Measurements from ENCODE around the gene PRKACG. TPM values are rescaled to one million over a fixed set of nuclear protein-coding genes. Genes with fewer than 3 reads are reported as not detected.
"Not testable (repeated sequence)": the region's sequence is repeated elsewhere in the genome, so short reads cannot be mapped to it uniquely, and the experiment has no call there.

PRKACG gene
- total RNA-seq, 1 donor from 2014 or later = not detected

GRCh38 chr9:68996462-68996861 lies 17.5 kb downstream of the PRKACG start:
- Mint-ChIP-seq H3K36me3 (ENCODE audit: low read depth) (peaks cover 3% of the 10 kb centered on the region), H3K9me3 (no peaks in the 10 kb centered on the region), H3K4me1 (peaks cover 3% of the 10 kb centered on the region), H3K27me3 (ENCODE audit: low read depth) (peaks cover 4% of the 10 kb centered on the region), H3K4me3 (no peak overlapping the region), H3K27ac (ENCODE audit: unreplicated experiment) (no peak overlapping the region)
- no peak for TF ChIP-seq CTCF (conservative IDR thresholded peaks at IDR 0.05)
- DNase-seq (ENCODE audit: low read depth, low spot score) = no peak

- no peak overlapping the region for H3K27ac Mint-ChIP-seq (ENCODE audit: unreplicated experiment)
- DNase-seq (ENCODE audit: low read depth, low spot score) = no peak
- H3K36me3 Mint-ChIP-seq (ENCODE audit: low read depth) = peaks cover 3% of the 10 kb centered on the region
Observed at GRCh38 chr9:68995776-68996175, 18.1 kb downstream of the PRKACG start.

DNA sequence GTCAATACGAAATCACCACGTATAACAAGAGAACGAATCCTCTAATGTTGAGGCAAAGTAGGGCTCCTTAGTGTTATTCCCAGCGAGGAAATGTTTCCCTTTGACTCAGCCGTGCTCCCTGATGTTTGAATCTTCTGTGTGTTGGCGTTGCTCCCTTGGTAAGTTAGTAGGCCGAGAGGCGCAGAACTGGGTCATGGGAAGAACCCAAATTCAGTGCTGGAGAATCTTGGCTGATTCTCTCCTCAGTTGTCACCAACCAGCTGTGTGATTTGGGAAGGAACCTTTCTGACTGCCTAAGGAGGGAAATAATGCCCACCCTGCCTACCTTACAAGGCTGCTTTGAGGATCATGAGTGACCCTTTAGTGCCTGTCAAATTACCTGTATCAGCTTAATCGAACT lies 22.5 kb downstream of the PRKACG start:
- Mint-ChIP-seq H3K4me1 (no peaks in the 10 kb centered on the region), H3K27me3 (ENCODE audit: low read depth) (peaks cover 2% of the 10 kb centered on the region), H3K36me3 (ENCODE audit: low read depth) (peaks cover 3% of the 10 kb centered on the region), H3K27ac (ENCODE audit: unreplicated experiment) (no peak overlapping the region), H3K4me3 (no peak overlapping the region), H3K9me3 (no peaks in the 10 kb centered on the region)
- TF ChIP-seq CTCF (conservative IDR thresholded peaks at IDR 0.05) = no peak
- no peak for DNase-seq (ENCODE audit: low read depth, low spot score)

More at GRCh38 chr9:68995776-68996175, 18.1 kb downstream of the PRKACG start:
- Mint-ChIP-seq H3K27me3 (ENCODE audit: low read depth) (peaks cover 2% of the 10 kb centered on the region), H3K4me3 (no peak overlapping the region), H3K9me3 (no peaks in the 10 kb centered on the region), H3K4me1 (peaks cover 3% of the 10 kb centered on the region)
- no peak for TF ChIP-seq CTCF (conservative IDR thresholded peaks at IDR 0.05)

GRCh38 chr9:68986949-68987348 lies 27.0 kb downstream of the PRKACG start:
- not testable (repeated sequence) for H3K9me3 Mint-ChIP-seq; H3K4me3 Mint-ChIP-seq; H3K27me3 Mint-ChIP-seq (ENCODE audit: low read depth); H3K27ac Mint-ChIP-seq (ENCODE audit: unreplicated experiment); H3K4me1 Mint-ChIP-seq; DNase-seq (ENCODE audit: low read depth, low spot score); H3K36me3 Mint-ChIP-seq (ENCODE audit: low read depth)

GRCh38 chr9:68983522-68984424 lies 30.1 kb downstream of the PRKACG start:
- no peak for DNase-seq (ENCODE audit: low read depth, low spot score)
- H3K36me3 Mint-ChIP-seq (ENCODE audit: low read depth) = no peaks in the 10 kb centered on the region
- H3K4me1 Mint-ChIP-seq = peaks cover 4% of the 10 kb centered on the region
- H3K9me3 Mint-ChIP-seq = no peaks in the 10 kb centered on the region
- H3K27ac Mint-ChIP-seq (ENCODE audit: unreplicated experiment) = no peak overlapping the region
- no peaks in the 10 kb centered on the region for H3K27me3 Mint-ChIP-seq (ENCODE audit: low read depth)
- H3K4me3 Mint-ChIP-seq = no peak overlapping the region
- no peak for TF ChIP-seq CTCF (conservative IDR thresholded peaks at IDR 0.05)

- Mint-ChIP-seq H3K27me3 (ENCODE audit: low read depth) (no peaks in the 10 kb centered on the region), H3K27ac (ENCODE audit: unreplicated experiment) (no peak overlapping the region), H3K4me1 (peaks cover 4% of the 10 kb centered on the region), H3K9me3 (no peaks in the 10 kb centered on the region), H3K36me3 (ENCODE audit: low read depth) (peaks cover 2% of the 10 kb centered on the region), H3K4me3 (no peak overlapping the region)
- no peak for TF ChIP-seq CTCF (conservative IDR thresholded peaks at IDR 0.05)
- DNase-seq (ENCODE audit: low read depth, low spot score) = no peak
Observed at GRCh38 chr9:68983008-68983411, 30.9 kb downstream of the PRKACG start.
